ENCODE results near the gene CFAP46.

Gene CFAP46

DNA sequence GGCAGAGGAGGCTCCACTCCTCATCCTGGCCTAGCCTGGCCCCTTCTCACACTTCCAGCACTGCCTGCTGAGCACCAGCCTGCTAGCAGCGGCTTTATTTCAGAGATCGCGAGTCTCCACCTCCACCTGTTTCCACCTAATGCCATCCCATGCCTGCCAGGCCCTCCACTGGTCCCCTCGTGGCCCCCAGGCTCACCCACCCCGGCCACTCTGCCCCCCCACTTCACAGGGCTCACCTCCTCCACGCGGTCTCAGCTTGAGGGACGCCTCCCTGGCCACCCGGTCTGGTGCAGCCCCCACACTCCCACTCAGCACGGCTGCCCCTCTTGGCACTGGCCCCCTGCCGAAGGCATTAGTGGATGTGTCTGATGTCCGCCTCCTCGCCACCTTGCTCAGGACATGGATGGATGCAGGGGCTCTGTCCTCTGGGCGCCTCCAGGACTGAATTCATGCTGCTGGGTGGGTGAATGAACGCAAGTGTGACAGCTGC lies 152.7 kb downstream of the CFAP46 start:
- DNase-seq (ENCODE audit: low read depth in 2 of 2) = no peak

DNA sequence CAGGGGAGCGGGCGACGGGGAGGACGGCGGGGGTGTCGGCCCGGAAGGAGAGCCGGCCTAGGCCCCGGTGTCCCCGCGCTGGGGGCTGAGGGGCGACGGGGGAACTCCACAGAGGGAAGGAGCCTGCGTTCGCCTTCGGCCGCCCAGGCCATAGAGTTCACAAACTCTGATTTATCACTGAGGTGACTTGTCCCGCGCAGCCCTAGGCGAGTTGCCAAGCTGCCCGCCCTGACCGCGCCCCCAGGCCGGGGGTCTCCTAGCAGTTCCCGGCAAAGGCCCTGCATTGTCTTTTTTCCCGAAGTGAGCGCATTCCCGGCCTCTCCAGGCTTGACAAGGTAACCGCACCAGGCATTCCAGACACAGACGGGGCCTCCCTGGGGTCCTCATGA lies 153.5 kb downstream of the CFAP46 start:
- no peak for DNase-seq (ENCODE audit: low read depth in 2 of 2)

GRCh38 chr10:132788180-132788830 lies 154.1 kb downstream of the CFAP46 start:
- no peak for DNase-seq (ENCODE audit: low read depth in 2 of 2)

DNA sequence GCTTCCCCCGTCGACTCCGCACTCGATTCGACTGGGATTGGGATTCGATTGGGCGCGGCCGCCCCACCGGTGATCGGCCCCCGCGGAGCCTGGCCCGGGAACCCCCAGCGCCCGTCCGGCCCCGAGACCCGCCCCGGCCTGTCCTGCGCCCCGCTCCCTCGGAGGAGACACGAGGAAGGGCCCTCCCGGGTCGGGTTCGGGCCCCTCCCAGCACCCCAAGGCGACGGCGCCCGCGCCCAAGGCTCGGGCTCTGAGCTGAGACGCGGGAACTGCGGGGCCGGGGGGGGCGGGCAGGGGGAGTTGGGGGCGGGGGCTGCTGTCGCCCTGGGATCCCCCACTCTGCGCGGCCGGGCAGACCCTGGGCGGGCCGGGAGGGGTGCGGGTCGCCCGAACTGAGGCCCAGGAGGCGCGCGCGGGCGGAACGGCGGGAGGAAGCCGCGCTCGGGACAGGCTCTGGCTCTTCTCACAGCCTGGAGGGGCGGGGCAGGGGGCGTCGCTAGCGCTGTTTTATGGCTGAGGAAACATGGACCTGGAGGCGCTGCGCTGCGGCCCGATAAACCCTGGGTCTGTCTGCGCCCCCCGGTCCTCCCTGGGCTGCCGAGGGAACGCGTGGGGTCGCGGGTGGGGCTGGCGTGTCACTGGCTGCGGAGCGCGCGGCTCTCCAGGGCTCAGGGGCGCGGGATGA lies 154.7 kb downstream of the CFAP46 start:
- no peak for DNase-seq (ENCODE audit: low read depth in 2 of 2)

DNA sequence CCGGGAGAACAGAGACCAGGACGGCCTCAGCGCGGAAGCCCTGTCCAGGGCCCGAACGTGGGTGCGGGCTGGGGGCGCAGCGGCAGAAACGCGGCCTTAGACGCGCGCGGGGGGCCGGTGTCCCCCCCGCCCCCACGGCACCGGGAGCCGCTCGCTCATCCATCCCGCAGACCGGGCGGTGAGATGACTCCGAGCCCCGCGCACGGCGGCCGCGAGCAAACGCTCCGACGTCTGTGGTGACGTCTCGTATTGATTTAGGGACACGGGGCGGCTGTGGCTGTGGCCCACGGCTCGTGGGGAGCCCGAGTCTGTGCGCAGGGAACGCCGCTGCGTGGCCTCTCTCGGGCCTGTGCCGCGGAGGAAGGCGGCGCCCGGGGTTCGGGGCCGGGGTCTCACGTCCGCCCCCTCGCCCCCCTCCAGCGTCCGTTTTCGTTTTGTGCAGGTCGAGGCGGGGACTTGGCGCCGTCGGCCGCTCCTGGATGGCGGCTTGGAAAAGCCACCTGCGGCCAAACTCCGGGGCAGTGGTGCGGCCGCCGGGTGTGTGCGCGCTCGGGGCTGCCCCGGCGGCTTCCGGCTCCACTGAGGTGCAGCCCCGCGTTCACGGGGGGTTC lies 155.4 kb downstream of the CFAP46 start:
- no peak for DNase-seq (ENCODE audit: low read depth in 2 of 2)

- DNase-seq (ENCODE audit: low read depth in 2 of 2) = no peak
These were observed 155.9 kb downstream of the CFAP46 start for GRCh38 chr10:132786476-132786883.

GRCh38 chr10:132785723-132786475 lies 156.5 kb downstream of the CFAP46 start, which contains the start of gene NKX6-2:
NKX6-2 (minus strand) TSS chr10:132786147; CDS start chr10:132785948, 199 bp downstream.
- DNase-seq (ENCODE audit: low read depth in 2 of 2) = no peak

GRCh38 chr10:132784866-132785722 lies 157.3 kb downstream of the CFAP46 start:
- DNase-seq (ENCODE audit: low read depth in 2 of 2) = no peak

DNA sequence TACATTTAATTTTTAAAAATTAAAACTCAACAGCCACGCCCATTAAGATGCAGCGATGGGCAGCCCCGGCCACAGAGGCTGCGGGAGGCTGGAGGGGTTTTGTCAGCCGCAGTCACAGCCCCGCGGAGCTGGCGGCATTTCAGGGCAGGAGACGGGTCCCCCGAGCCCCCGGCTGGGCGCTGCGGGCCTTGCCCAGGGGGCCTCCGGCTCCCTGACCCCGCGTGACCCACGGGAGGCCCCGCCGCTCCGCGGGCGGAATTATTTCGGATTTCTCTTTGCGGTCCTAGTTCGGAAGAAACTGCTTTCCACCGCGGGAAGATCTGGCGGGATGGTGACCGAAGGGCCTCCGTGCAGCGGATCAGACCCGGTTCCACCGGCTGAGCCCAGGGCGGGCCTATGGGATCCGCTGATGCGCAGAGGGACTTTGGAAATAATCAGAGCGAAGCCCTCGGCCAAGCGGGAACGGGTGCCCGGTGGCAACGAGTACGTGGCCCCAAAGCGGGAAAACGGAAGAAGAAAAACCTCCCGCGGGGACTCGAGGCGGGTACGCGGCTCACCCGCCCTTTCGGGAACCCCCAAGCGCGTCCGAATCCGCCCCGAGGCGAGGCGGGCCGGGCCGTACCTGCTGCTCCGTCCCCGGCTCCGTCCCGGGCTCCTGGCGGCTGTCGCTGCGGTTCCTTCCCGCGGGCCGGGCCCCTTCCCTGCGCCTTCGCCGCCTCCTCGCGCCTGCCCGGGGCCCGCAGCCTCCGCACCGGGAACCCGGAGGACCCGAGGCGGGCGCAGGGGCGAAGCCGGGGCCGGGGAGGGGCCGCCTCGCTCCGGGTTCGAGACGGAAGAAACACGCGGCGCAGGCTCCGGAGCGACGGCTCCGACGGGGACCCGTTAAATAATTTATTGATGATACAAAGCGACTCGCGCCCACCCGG lies 158.2 kb downstream of the CFAP46 start:
- DNase-seq (ENCODE audit: low read depth in 2 of 2) = no peak

DNA sequence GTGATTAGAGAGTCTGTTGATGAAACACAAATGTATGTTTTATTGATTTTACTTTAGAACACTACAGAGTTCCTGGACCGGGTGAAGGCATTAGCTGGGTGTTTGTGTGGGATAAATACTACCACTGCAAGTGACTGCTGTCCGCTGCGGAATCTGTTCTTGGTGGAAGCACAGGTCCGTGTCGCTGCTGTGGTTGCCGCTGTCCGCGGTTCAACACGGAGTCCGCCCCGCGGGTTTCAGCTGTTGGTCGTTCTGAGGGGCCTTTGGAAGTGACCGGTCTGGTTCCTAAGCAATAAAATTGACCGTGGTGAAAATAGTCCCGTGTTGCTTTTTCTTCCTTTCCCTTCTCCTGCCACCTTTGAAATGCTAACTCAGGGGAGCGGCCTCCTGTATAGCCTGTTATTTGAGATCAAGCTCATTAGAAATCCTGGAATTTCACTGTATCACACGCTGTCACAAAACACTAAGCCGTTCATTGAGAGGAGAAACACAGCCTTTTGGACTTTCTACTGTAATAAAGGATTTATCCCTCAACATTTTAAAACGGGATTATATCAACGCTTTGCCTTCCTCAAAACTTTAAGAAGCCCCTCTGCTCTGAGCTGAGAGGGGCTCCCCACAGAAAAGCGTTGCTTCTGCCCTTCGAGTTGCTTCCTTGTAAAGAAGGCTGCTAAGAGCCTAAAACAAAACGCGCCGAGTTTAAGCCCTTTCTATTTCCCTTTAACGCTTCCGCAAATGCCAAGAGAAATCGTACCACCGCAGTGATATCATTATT lies 159.0 kb downstream of the CFAP46 start:
- no peak for DNase-seq (ENCODE audit: low read depth in 2 of 2)

- no peak for DNase-seq (ENCODE audit: low read depth in 2 of 2)
These were observed 160.8 kb downstream of the CFAP46 start for GRCh38 chr10:132781556-132781955.

DNA sequence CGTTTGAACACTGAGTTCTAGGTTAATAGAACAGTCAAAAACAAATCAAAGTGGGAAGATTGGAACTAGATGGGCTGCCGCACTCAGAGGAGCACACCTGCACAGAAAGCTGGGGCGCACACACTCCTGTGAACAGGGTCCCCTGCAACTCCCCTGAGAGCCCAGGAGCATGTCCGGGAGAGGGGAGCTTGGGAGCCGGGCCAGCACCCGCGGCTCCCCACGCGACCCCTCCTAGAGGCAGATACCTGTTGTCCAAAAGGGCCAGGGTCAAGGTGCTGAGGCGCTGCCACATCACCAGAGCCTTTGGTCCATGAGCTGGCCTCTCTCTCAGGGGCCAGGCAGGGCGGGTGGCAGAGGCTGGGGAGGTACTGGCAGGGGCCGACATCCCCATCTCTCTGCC lies 162.0 kb downstream of the CFAP46 start:
- DNase-seq (ENCODE audit: low read depth in 2 of 2) = no peak

DNA sequence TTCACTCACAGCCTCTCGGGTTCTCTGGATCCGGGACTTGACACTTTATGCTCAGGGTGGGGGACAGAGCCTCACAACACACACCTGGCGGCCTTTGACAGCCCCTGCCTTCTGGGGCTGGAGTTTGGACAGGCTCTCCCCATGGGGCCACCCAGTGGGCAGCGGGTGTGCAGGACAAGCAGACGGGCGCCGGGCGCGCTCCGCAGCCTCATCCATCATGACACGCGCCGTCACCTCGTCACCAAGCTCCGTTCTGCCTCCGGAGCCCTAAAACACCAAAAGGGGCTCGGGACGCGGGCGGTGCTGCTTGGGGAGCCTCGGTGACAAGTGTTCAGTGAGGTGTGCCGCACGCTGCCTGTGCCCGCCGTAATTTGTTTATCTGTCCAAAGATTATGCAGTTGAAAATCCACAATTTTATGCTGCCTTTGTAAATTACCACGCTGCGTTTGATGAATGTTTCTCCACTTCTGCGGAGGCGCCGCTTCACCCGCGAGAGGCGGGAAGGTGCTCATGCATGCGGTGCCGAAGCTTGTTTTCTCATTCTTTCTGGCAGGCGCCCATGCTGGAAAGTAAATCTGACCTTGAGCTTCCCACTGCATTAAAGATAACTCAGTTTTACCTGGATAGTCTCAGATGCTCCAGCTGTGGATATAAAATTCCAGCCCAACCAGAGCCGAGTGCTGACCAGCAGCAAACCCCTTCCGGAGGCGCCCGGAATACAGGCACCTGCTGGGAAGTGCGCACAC lies 162.6 kb downstream of the CFAP46 start:
- DNase-seq (ENCODE audit: low read depth in 2 of 2) = no peak

GRCh38 chr10:132777441-132777840 lies 164.9 kb downstream of the CFAP46 start:
- no peak for DNase-seq (ENCODE audit: low read depth in 2 of 2)

GRCh38 chr10:132776821-132777220 lies 165.5 kb downstream of the CFAP46 start:
- DNase-seq (ENCODE audit: low read depth in 2 of 2) = no peak

DNA sequence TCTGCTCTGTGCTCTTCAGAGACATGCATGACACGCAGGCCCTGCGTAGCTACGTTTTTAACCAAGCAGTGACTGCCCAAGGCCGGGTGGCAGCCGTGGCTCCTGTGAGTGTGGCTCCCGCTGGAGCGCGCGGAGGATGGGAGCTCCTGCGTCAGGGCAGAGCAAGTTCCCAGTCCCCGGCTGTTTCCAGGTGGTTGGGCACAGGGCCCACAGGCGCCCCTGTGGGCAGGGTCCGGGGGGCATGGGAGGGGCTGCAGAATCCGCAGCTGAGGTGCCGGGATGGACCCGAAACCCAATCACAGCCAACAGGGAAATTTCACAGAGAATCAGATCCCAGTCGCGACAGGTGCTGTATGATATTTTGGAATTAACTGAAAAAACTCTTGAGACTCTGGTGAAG lies 166.2 kb downstream of the CFAP46 start:
- DNase-seq (ENCODE audit: low read depth in 2 of 2) = no peak

DNA sequence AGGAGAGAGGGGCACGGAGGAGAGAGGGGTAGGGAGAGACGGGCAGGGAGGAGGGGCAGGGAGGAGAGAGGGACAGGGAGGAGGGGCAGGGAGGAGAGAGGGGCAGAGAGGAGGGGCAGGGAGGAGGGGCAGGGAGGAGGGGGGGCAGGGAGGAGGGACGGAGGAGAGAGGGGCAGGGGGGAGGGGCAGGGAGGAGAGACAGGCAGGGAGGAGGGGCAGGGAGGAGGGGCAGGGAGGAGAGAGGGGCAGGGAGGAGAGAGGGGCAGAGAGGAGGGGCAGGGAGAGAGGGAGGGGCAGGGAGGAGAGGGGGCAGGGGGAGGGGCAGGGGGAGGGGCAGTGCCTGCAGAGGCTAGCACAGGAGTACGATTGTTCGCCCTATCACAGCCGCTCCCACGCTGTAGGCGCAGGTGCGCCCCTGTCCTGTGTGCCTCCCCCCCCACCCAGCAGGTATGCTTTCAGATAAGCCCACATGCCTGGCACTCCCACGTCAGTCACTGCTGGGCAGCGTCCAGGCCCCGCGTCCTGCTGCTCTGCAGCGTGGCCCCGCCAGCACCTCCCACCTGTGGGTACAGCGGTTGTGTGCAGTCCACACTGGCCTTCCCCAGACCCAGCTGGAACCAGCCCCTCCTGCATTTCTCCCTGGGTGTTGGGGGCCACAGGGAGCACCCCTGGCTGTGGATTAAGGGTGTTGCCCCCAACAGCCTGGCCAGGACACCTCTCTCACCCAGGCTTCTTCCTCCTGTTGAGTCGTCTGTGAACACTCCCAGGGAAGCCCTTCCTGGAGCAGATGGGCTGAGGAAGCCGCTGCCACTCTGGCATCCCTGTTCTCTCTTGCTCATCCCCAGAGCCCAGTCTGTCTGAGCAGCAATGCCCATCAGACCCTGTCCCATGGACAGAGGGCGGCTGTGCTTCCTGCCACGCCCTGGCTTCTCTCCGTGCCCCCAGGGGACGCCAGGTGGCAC lies 167.2 kb downstream of the CFAP46 start:
- no peak for DNase-seq (ENCODE audit: low read depth in 2 of 2)
